ENCODE results near the gene IQCK. TPM values are rescaled to one million over a fixed set of nuclear protein-coding genes. Genes with fewer than 3 reads are reported as not detected.
"Not testable (repeated sequence)": the region's sequence is repeated elsewhere in the genome, so short reads cannot be mapped to it uniquely, and the experiment has no call there.

IQCK gene
- total RNA-seq, result 3.2 and 3.8 TPM in 2 replicates

GRCh38 chr16:19717741-19718623, at the start of gene IQCK, which contains the start of gene KNOP1:
TSS of gene IQCK (plus strand) at chr16:19718271. CDS start at chr16:19718307, 36 bp downstream.
TSS of gene KNOP1 (minus strand) at chr16:19718227. CDS start at chr16:19715035, 3,192 bp downstream.
- Mint-ChIP-seq H3K4me3 (peak within 1 kb of the TSS; percentile 94), H3K27ac (peak within 1 kb of the TSS; percentile 65), H3K4me1 (peaks cover 24% of the 10 kb centered on the region), H3K27me3 (no peaks in the 10 kb centered on the region), H3K36me3 (ENCODE audit: low read depth) (peaks cover 30% of the 10 kb centered on the region), H3K9me3 (no peaks in the 10 kb centered on the region)
- no peak for TF ChIP-seq CTCF (IDR thresholded peaks at IDR 0.05)
- intact Hi-C loops (cut with micrococcal nuclease), result loop anchor here (1.0 to 5.0 kb wide), 5 partner anchors 161 to 928 kb away; partner anchors contain the start of genes CCP110, COQ7, GDE1 and GPRC5B
- ChIA-PET POLR2A (interaction anchor here (0.6 to 1.8 kb wide), 5 partner anchors 17 to 928 kb away, joined by 3 to 12 read pairs (median 3); partner anchors contain the start of genes CCP110, RPS15A and VPS35L), CTCF (interaction anchor here (0.6 to 1.4 kb wide), 2 partner anchors 162 to 163 kb away, joined by 3 read pairs; partner anchors contain the start of gene VPS35L)
- DNase-seq (peak; percentile 85), ATAC-seq (ENCODE audit: low read depth) (peak; percentile 92)

DNA sequence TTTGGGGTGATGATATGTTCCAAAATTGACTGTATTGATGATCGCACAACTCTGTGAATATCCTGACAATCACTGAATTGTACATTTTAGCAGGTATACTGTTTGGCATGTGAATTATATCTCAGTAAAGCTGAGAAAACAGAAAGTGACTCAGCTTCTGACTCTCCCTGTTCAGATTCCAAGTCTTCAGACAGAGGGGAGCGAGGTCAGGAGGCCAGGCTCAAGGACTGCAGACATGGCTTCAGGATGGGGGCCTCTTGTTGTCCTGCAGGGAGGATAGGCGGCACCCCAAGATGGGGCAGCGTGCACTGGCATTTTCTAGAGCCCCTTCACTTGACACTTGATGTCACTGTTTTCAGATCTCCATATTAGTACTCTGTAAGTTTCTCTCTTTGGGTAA, 45.7 kb upstream of the IQCK start:
- ChIA-PET POLR2A (no interaction called here), CTCF (no interaction called here)
- no peaks in the 10 kb centered on the region for H3K4me1 Mint-ChIP-seq
- intact Hi-C loops (cut with micrococcal nuclease), result no loop called here
- no peaks in the 10 kb centered on the region for H3K9me3 Mint-ChIP-seq
- H3K27me3 Mint-ChIP-seq, result no peaks in the 10 kb centered on the region
- ATAC-seq (ENCODE audit: low read depth) (no peak), DNase-seq (no peak)
- no peak for TF ChIP-seq CTCF (IDR thresholded peaks at IDR 0.05)
- H3K4me3 Mint-ChIP-seq, result no peak overlapping the region
- no peak overlapping the region for H3K27ac Mint-ChIP-seq
- peaks cover 71% of the 10 kb centered on the region for H3K36me3 Mint-ChIP-seq (ENCODE audit: low read depth)

DNA sequence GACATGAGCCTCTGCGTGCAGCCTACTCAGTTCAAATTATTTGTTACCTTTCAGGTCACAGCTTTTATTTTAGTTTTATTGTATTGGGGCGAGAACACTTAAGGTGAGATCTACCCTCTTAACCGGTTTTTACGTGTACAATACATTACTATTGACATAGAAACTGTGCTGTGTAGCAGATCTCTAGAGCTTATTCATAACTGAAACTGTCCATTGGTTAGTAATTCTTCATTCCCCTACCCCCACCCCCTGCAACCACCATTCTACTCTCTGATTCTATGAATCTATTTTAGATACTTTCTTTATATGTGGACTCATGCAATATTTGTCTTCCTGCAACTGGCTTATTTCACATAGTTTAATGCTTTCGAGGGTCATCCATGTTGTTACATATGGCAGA, 43.6 kb upstream of the IQCK start:
- TF ChIP-seq CTCF (IDR thresholded peaks at IDR 0.05), result no peak
- no peak overlapping the region for H3K4me3 Mint-ChIP-seq
- no peaks in the 10 kb centered on the region for H3K9me3 Mint-ChIP-seq
- H3K27me3 Mint-ChIP-seq, result no peaks in the 10 kb centered on the region
- DNase-seq (no peak), ATAC-seq (ENCODE audit: low read depth) (no peak)
- no peaks in the 10 kb centered on the region for H3K4me1 Mint-ChIP-seq
- ChIA-PET POLR2A (no interaction called here), CTCF (no interaction called here)
- peaks cover 55% of the 10 kb centered on the region for H3K36me3 Mint-ChIP-seq (ENCODE audit: low read depth)
- no peak overlapping the region for H3K27ac Mint-ChIP-seq
- intact Hi-C loops (cut with micrococcal nuclease), result no loop called here

DNA sequence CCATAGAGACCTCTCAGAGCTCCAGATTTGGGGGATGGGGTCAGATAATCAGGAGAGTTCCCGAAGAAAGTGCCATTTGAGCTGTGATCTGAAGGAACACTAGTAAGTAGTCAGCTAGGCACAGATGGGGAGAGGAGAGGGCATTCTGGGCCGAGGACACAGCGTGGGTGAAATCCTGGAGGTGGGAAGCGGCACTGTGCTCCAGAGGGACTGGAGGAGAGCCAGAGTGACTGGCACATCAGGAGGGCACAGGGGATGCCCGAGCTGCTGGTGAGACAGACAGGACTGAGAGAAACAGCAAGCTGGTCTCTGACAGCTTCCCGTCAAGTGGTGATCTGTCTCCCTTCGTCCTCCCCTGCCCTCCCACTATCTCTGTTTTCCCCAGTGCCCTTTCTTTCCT, 40.7 kb upstream of the IQCK start:
- no peak overlapping the region for H3K27ac Mint-ChIP-seq
- TF ChIP-seq CTCF (IDR thresholded peaks at IDR 0.05), result no peak
- H3K36me3 Mint-ChIP-seq (ENCODE audit: low read depth), result peaks cover 61% of the 10 kb centered on the region
- no peak overlapping the region for H3K4me3 Mint-ChIP-seq
- no peaks in the 10 kb centered on the region for H3K9me3 Mint-ChIP-seq
- POLR2A ChIA-PET, result no interaction called here
- no peak for DNase-seq
- no peaks in the 10 kb centered on the region for H3K4me1 Mint-ChIP-seq
- intact Hi-C loops (cut with micrococcal nuclease), result no loop called here
- ATAC-seq (ENCODE audit: low read depth), result no peak
- CTCF ChIA-PET, result no interaction called here
- H3K27me3 Mint-ChIP-seq, result no peaks in the 10 kb centered on the region

DNA sequence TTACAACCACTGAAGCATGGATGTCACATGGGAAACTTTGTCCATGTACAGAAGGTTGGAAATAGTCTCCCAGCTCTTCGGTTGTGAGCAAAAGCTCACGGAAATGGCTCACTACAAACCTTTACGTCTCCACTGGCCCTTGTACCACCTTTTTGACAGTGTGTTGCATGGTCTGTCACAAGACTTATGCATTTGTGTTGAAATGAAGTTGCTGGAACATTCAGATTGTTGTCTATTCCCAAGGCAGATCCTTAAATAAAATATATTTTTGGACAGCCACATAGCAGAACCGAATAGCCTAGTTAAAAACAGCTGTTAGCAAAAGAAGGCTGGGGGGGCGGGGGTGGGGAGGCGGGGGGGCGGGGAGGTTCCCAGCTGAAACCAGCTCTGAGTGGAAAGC, 39.3 kb upstream of the IQCK start:
- POLR2A ChIA-PET, result interaction anchor here (0.7 kb wide), 1 partner anchor 11 kb away, joined by 4 read pairs; no protein-coding TSS in a partner anchor
- no peak for TF ChIP-seq CTCF (IDR thresholded peaks at IDR 0.05)
- CTCF ChIA-PET, result no interaction called here
- no peak overlapping the region for H3K27ac Mint-ChIP-seq
- H3K4me1 Mint-ChIP-seq, result no peaks in the 10 kb centered on the region
- H3K4me3 Mint-ChIP-seq, result no peak overlapping the region
- intact Hi-C loops (cut with micrococcal nuclease), result no loop called here
- peaks cover 65% of the 10 kb centered on the region for H3K36me3 Mint-ChIP-seq (ENCODE audit: low read depth)
- no peak for ATAC-seq (ENCODE audit: low read depth)
- peaks cover 4% of the 10 kb centered on the region for H3K9me3 Mint-ChIP-seq
- no peaks in the 10 kb centered on the region for H3K27me3 Mint-ChIP-seq
- no peak for DNase-seq

DNA sequence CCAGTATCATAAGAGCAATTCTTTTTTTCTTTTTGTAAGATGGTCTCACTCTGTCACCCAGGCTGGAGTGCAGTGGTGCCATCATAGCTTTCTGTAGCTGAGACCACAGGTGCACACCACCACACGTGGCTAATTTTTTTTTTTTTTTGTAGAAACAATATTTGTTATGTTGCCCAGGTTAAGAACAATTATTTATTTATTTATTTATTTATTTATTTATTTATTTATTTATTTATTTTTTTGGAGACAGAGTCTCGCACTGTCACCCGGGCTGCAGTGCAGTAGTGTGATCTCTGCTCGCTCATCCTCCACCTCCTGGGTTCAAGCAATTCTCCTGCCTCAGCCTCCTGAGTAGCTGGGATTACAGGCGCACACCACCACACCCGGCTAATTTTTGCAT, 38.8 kb upstream of the IQCK start:
- H3K4me1 Mint-ChIP-seq; CTCF ChIA-PET; POLR2A ChIA-PET; H3K27me3 Mint-ChIP-seq; H3K4me3 Mint-ChIP-seq; intact Hi-C loops (cut with micrococcal nuclease); H3K27ac Mint-ChIP-seq; DNase-seq; H3K9me3 Mint-ChIP-seq; ATAC-seq (ENCODE audit: low read depth): not testable (repeated sequence)
- peaks cover 67% of the 10 kb centered on the region for H3K36me3 Mint-ChIP-seq (ENCODE audit: low read depth)
